Stimulated activated CD4-positive, alpha-beta T cell treated with anti-CD3 and anti-CD28 coated beads, Interleukin-4, amount 100 ng/mL, for 48 hours (primary cell): ENCODE results near the gene MYO15B.

Source experiments
- DNase-seq, 2 donors: peaks; one replicate each; pipeline ENCODE4 v3.0.0-alpha.2; 2020; ENCODE audit warnings: low read depth in 2 of 2

Gene MYO15B

DNA sequence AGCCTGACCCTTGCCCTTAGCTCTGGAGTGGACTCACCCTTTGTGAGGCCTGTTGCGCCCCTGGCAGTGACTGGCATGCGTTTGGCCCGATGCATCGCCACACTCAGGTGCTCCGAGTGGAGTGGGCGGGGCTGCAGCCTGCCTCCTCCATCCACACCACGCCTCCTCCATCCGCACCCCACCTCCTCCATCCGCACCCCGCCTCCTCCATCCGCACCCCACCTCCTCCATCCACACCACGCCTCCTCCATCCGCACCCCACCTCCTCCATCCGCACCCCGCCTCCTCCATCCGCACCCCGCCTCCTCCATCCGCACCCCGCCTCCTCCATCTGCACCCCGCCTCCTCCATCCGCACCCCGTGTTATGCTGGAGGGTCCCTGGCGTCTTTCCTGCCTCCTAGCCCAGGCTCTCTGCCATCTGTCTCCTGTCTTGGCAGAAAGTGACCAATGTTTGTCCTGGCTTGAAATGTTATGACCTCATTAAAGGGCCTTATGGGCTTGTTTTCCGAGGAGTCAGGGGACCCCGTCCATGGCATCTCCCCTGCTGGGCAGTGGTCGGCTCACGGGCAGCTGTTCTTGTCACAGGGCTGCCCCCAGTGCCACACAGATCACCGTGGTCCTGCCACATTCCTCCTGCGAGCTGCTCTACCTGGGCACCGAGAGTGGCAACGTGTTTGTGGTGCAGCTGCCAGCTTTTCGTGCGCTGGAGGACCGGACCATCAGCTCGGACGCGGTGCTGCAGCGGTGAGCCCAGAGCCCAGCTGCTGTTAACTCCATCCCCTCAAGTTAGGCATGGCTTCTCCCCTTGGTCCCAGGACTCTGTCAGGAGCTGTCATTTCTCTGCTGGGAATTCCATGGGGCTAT lies 28.7 kb upstream of the MYO15B start:
- DNase-seq: no peak

DNA sequence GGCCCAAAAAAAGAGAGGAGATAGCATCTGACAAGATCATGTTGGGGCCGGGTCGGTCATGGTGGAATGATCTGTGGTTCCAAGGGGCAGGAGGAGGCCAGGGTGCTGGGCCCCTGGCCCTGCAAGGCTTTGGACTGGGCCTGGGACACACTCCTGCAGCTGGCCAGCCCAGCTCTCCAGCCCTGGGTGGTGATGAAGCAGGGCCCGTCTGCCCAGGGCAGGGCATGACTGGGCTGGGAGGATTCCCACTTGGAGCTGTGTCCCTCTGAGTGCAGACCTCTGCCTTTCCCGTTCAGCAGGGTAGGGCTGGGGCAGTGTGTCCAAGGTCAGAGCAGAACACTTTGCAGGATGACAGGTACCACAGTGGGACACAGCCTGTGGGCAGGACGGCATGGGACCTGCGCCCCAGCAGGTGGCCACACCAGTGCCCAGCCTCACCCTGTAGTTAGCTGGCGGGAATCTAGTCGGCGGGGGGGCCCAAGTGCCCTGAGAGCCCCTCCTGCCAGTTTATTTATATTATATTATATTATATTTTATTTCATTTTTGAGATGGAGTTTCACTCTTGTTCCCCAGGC lies 27.6 kb upstream of the MYO15B start:
- DNase-seq: no peak

DNA sequence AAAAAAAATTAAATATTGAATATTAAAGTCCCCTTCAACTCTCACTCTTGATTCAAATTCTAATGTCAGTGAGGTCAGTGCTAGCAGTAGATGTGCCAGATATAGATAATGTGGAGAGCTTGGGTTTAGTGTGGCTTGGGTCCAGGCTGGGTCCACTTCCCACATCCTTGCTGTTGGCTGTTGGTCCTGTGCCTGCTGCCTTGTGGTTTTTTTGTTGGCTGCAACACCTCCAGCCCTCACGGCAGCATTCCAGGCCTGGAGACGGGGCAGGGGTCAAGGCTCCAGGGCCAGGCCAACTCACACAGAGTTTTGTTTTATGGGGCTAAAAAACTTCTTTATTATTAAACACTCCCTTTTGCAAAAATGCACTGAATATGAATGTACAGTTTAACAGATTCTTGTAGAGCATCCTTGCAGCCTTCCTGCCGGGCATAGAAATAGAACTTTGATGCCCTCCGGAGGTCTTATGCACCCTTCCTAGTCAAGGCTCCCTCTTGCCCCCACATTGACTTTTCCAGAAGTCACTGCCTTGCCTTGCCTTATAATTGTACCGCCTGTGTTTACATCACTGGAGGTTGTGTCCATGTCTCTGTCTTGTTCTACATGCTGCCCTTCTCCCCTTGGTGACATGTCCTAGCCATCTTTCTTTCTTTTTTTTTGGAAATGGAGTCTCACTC lies 25.5 kb upstream of the MYO15B start:
- no peak for DNase-seq

DNA sequence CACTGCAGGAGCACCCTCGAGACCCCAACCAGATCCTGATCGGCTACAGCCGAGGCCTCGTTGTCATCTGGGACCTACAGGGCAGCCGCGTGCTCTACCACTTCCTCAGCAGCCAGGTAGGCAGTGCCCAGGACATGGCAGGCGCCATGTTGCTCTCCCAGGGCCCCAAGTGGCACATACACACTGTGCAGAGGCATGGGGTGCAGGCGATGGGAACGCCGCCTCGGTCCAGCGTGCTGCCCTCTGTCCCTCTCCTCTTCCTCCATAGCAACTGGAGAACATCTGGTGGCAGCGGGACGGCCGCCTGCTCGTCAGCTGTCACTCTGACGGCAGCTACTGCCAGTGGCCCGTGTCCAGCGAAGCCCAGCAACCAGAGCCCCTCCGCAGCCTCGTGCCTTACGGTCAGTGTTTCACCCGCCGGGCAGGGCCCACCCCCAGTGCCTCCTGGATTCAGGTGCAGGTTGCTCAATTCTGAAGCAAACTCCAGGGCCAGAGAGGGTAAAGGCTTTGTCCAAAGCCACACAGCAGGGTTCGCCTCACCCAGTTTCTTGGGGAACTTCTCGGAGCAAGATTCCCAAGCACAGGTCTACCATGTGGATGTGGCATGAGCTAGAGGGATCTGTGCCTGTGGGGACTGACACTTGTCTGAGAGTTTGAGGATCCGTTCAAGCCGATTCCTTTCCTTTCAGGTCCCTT lies 24.4 kb upstream of the MYO15B start:
- no peak for DNase-seq

DNA sequence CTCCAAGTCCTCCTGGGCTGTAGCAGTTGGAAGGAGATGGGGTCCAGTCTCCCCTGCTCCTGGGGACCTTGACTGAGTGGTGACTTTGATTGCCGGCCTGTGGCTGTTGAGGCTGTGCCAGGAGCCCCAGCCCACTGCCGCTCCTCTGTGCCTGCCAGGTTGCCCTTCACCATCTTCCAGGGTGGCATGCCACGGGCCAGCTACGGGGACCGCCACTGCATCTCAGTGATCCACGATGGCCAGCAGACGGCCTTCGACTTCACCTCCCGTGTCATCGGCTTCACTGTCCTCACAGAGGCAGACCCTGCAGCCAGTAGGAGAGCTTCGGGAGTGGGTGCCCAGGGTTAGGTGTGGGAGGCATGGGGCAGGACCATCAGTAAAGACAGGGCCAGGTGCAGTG lies 23.4 kb upstream of the MYO15B start:
- DNase-seq: no peak

DNA sequence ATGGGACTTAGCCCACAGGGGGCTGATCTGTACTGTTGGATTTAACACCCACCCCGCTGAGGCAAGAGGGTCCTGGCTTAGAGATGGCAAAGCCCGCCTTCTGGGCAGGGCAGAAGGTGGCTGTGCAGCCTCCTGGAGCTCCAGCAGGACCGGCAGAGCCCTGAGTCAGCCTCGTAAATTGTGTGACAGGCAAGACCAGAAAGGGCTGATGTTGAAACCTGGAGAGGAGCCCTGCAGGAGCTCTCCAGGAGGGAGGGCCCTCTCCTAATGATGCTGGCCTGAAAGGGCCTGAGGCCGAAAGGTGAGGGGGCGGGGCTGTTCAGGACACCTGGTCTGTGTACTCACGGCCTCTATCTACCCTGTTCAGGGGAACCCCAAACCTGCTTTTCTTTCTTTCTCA lies 22.5 kb upstream of the MYO15B start:
- DNase-seq: no peak

DNA sequence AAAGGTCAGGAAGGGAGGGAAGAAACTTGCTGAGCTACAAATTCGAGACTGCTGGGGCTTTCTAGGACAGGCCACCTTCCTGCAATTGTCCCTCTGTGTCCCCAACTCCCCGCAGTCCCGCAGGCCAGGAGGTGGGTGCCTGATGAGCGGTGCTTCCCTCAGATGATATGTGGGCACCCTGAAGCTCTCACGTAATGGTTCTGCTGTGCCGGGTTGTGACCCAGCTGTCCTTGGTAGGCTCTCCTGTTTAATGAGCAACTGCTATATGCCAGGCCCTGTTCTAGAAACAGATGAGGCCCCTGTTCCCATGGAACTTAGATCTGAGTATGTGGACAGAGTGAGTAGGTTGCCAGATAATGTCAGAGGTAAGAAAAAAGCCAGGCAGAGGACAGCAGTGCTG lies 22.0 kb upstream of the MYO15B start:
- DNase-seq: no peak

DNA sequence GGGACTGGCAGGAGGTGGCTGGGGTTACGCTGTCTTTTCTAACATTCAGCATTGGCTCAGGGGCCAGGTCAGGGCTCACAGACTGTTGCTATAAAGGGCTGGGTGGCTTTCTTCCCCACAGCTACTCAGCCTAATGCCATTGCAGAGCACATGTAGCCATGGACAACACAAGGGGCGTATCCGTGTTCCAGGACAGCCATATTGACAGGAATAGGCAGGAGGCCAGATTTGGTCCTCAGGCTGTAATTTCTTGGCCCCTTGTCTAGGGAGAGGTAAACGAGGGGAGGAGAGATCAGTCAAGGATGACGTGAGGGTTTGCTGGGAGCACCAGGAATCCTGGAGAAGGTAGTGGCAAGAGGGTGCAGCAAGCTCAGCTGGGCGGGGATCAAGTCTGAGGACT lies 21.2 kb upstream of the MYO15B start:
- DNase-seq: no peak

DNA sequence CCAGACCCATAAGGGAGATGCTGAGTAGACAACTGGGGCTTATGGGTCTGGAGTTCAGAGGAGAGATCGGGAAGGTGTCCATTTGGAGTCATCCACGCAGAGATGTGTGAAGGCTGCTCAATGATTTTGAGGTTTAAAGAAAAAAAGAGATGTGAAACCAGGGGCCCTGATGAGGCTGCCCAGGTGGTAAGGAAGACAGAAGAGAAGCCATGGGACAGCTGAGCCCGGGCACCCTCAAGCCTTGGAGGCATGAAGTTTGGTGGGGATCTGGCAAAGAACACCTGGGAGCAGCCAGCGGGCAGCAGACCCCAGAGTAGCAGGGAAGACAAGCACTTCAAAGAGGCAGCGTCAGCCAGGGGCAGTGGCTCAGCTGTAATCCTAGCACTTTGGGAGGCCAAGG lies 20.8 kb upstream of the MYO15B start:
- no peak for DNase-seq

DNA sequence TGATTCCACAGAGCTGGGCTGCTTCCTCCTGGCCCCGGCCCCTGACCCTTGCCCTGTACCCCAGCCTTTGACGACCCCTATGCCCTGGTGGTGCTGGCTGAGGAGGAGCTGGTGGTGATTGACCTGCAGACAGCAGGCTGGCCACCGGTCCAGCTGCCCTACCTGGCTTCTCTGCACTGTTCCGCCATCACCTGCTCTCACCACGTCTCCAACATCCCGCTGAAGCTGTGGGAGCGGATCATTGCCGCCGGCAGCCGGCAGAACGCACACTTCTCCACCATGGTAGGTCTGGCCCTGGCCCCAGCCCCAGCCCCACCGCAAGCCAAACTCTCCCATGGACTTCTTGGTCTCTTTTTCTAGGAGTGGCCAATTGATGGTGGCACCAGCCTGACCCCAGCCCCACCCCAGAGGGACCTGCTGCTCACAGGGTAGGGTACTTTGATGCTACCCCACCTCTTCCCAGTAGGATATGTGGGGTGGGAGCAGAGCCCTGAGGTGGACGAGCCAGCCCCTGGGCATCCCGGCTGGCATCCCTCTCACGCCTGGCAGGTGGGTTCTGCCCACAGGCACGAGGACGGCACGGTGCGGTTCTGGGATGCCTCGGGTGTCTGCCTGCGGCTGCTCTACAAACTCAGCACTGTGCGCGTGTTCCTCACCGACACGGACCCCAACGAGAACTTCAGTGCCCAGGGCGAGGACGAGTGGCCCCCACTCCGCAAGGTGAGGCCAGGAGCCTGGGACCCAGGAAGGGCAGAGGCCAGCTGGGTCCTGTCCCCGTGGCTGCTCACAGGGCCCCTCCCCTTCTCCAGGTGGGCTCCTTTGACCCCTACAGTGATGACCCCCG lies 19.0 kb upstream of the MYO15B start:
- DNase-seq: no peak

DNA sequence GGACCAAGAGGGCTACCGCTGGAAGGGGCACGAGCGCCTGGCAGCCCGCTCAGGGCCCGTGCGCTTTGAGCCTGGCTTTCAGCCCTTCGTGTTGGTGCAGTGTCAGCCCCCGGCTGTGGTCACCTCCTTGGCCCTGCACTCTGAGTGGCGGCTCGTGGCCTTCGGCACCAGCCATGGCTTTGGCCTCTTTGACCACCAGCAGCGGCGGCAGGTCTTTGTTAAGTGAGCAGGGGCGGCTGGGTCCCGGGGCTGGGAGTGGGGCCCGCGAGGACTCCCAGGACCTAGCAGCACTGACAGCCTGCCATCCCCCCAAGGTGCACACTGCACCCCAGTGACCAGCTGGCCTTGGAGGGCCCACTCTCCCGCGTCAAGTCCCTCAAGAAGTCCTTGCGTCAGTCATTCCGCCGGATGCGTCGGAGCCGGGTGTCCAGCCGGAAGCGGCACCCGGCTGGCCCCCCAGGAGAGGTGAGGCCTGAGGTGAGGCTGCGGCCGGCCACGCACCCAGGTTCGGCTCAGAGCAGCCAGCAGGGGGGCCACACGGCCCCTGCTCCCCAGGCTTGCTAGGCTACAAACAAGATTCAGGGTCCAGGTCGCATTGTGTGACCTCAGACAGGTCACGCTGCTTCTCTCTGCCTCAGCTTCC lies 17.4 kb upstream of the MYO15B start:
- no peak for DNase-seq

DNA sequence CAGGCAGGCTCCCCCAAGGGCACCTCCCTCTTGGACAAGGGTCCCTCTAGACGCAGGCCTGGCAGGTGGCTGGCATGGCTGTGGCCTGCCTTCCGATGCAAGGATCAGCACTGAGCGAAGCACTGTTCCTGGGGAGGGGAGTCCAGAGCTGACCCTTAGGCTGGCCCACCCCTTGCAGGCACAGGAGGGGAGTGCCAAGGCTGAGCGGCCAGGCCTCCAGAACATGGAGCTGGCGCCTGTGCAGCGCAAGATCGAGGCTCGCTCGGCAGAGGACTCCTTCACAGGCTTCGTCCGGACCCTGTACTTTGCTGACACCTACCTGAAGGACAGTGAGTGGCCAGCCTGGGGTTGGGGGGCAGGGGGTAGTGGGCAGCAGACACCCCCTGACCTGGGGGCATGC lies 16.8 kb upstream of the MYO15B start:
- DNase-seq: no peak

DNA sequence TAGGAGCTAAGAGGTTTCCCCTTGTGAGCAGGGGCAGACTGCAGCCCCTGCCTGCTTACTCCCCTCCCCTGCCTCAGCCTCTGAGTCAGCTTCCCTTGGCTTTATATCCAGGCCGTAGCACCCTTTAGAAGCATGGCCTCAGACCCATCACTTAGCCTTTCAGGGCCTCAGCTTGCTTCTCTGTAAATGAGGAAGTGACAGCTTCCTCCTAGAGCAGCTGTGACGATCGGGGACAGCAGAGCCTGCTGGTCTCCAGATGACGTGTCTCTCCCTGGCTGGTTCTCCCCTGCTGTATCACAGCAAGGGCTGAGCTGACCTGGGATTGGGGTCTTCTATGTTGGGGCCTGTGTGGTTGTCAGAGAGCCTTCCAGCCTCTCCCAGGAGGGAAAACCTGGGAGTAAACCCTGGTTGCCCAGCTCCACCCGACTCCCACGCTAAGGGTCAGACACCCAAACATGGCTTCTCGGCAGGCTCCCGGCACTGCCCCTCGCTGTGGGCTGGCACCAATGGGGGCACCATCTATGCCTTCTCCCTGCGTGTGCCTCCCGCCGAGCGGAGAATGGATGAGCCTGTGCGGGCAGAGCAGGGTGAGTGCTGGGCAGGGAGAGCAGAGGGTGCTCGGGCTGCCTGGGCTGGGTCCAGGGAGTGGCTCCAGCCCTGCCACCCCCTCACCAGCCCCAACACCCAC lies 16.3 kb upstream of the MYO15B start:
- DNase-seq: no peak

DNA sequence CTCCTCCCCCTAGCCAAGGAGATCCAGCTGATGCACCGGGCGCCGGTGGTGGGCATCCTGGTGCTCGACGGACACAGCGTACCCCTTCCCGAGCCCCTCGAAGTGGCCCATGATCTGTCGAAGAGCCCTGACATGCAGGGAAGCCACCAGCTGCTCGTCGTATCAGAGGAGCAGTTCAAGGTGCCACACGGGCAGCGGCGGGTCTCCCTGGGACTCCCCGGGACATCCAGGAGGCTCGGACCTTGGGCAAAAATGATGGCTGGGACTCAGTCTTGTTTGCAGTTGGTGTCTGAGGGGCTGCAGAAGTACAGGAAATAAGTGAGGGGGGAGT lies 15.8 kb upstream of the MYO15B start:
- DNase-seq: no peak

DNA sequence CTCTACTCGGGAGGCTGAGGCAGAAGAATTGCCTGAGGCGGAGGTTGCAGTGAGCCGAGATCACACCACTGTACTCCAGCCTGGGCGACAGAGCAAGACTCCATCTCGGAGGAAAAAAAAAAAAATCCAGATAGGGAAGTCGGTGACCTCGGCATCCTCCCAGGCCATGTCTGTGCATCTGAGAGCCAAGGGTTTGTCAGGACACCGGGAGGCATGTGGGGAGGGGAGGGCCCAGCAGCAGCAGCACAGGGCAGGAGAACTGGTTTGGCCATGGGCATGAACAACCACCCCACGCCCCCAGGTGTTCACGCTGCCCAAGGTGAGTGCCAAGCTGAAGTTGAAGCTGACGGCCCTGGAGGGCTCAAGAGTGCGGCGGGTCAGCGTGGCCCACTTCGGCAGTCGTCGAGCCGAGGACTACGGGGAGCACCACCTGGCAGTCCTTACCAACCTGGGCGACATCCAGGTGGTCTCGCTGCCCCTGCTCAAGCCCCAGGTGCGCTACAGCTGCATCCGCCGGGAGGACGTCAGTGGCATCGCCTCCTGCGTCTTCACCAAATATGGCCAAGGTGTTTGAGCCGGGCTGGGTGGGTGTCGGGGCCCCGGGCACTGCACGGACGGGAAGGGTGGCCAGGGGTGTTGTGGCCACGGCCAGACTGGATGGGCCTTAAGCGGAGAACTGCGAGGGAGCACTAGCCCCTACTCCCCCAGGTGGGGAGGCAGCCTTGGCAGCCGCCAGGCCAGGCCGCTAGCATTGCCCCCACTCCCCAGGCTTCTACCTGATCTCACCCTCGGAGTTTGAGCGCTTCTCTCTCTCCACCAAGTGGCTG lies 14.7 kb upstream of the MYO15B start:
- DNase-seq: no peak

DNA sequence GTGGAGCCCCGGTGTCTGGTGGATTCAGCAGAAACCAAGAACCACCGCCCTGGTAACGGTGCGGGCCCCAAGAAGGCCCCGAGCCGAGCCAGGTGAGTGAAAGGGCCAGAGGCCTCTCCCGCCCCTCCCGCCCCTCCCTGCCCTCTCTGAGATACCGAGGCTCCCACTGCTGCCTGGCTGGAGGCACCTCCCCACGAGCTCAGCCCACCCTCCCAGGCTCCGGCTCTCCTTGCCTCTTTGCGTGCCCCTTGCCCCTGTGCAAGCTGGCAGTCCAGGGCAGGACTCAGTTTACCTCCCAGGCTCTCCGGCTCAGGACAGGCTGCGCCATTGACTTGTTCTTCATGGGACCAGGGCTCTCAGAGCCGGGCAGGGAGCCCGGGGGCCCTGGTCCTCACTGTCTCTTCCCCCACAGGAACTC lies 14.1 kb upstream of the MYO15B start:
- no peak for DNase-seq

DNA sequence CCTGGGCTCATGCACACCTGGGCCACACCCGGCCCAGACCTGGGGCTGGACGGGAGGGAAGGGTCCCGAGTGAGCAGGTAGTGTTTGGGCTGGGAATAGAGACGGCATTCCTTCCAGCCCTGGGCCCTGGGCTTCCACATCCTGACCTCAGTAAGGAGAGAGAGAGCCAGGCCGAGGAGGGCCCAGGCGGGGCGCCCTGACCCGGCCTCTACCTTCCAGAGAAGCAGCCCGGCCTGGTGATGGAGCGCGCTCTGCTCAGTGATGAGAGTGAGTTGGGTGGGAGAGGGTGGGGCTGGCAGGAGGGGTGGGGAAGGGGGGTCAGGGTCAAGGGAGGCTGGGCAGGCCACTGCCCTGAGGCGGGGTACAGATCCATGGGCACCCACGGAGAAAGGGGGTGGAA lies 13.6 kb upstream of the MYO15B start:
- DNase-seq: no peak

DNA sequence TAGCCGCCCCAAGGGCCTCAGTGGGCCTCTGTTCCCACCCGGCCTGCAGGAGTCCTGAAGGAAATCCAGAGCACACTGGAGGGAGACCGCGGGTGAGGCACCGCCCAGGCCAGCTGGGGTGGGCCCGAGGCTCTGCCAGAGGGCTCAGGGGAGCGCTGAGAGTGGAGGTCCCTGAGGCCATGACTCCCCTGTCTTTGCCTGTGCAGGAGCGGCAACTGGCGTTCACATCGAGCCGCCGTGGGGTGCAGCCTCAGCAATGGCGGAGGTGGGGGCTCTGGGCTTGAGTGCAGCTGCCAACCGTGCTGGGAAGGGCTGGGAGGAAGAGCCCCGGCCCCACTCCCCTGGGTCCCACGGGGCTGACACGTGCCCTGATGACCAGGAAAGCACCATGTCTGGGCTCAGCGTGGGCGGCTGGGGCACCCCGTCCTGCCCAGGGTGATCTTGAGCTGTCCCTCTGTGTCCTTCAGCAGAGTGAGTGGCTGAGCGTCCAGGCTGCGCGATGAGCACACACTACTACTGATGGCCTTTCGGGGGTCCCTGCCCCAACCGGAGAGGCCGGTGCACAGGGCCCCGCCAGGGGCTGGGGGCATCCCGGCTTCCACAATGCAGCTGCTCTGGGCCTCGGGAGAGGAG lies 13.1 kb upstream of the MYO15B start:
- no peak for DNase-seq

DNA sequence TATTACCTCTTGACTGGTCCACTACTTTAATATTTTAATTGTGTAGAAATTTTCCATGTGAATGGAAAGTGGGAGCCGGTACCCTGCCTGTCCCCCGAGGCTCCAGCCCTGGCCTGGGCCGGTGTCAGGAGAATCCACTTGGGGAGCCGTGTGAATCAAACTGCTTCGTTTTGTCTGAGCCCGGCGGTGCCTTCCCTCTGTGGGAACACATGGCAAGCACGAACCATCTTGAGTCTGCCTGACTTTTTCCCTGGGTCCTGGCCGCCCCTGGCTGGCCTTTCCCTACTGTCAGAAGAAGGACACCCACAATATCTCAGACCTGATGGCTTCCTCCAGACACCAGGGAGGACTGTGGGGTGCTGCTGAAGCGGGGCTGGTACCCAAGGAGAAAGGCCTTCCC lies 12.4 kb upstream of the MYO15B start:
- DNase-seq: no peak
